ENCODE data around the gene SLC5A10.

- TF ChIP-seq GATA2 (IDR thresholded peaks at IDR 0.05; ENCODE audit: low read depth, low read length) (no peak), GATA3 (IDR thresholded peaks at IDR 0.05; ENCODE audit: low read depth, low read length) (no peak)
Observed at GRCh38 chr17:19016297-19016696, 64.3 kb downstream of the SLC5A10 start.
